SK-N-DZ (cell line): Measurements from ENCODE around the gene WSB2.

ENCODE experiments used
- DNase-seq: peaks from one replicate; pipeline ENCODE4 v3.0.0-alpha.2; 2015; ENCODE audit warnings: low spot score
- small RNA-seq, 2 experiments: library from RNA; depleted of rRNA; stranded (forward); fragments of <200 nt; gene quantifications; one replicate each; pipeline ENCODE3, GENCODE V24; 2014

Gene WSB2

GRCh38 chr12:117994551-117995438 lies 66.2 kb downstream of the WSB2 start:
- DNase-seq: no peak

- DNase-seq: no peak
These were observed 74.1 kb downstream of the WSB2 start for GRCh38 chr12:117986705-117987469.

GRCh38 chr12:117985182-117985581 lies 75.8 kb downstream of the WSB2 start:
- DNase-seq: no peak

Small RNA genes lying within 50 kb of the gene (small RNA-seq; reads per million reads assigned to genes)
- gene AC131159.1: 0 reads per million in 2 experiments
